SK-N-SH (cell line): ENCODE data around the gene PEF1. TPM values are rescaled to one million over a fixed set of nuclear protein-coding genes. Genes with fewer than 3 reads are reported as not detected.

Source experiments
- CTCF ChIA-PET: fragments of 300-600, 350-600 bp; formaldehyde crosslinking; extraction: SDS; loops from one replicate; lab custom pipeline; 2021; lab: Yijun Ruan, JAX
- POLR2A ChIA-PET: fragments of 350-600 bp; sonication (Branson Sonifier 250); formaldehyde crosslinking; extraction: SDS; loops from one replicate; lab custom pipeline; 2020; ENCODE audit warnings: antibody characterized with exemption, inconsistent platforms; lab: Yijun Ruan, JAX
- DNase-seq: peaks from one replicate; pipeline ENCODE4 v3.0.0; 2012
- H2AFZ ChIP-seq: fragments of 200-600 bp; sonication (generic); 2 replicates; pipeline ENCODE4 v1.8.1; 2016; ENCODE audit warnings: antibody characterized with exemption, mild to moderate bottlenecking, low read depth
- H3F3A ChIP-seq: fragments of 200-600 bp; sonication (generic); replicated peaks from 2 replicates; pipeline ENCODE3; 2016; ENCODE audit warnings: antibody characterized with exemption, mild to moderate bottlenecking; ENCODE audit not compliant: insufficient read depth
- H3K27ac ChIP-seq, 2 experiments: fragments of 200-500 bp in 1 of 2; fragments of 200-600 bp in 1 of 2; sonication (Bioruptor generic) in 1 of 2; sonication (generic), shearing (Covaris generic) in 1 of 2; 2 replicates each; pipeline versions ENCODE4 v1.5.1 to v1.6.1; 2014 to 2016; ENCODE audit warnings: low read depth in 2 of 2, inconsistent platforms in 1 of 2, low read length in 1 of 2, mild to moderate bottlenecking in 1 of 2, mixed read lengths in 1 of 2
- H3K27me3 ChIP-seq: fragments of 200-600 bp; sonication (generic), shearing (Covaris generic); 2 replicates; pipeline ENCODE4 v1.6.1; 2016; ENCODE audit warnings: mixed run types; ENCODE audit not compliant: insufficient read depth
- H3K36me3 ChIP-seq, 2 experiments: fragments of 200-500 bp in 1 of 2; fragments of 200-600 bp in 1 of 2; sonication (Bioruptor generic) in 1 of 2; sonication (generic) in 1 of 2; replicated peaks in 1 of 2; 2 replicates each; pipeline versions ENCODE3 to v1.5.1; 2014 to 2016; ENCODE audit warnings: low read length in 1 of 2, mild to moderate bottlenecking in 1 of 2; ENCODE audit not compliant: insufficient read depth in 2 of 2, control insufficient read depth in 1 of 2
- H3K4me1 ChIP-seq, 2 experiments: fragments of 200-500 bp in 1 of 2; fragments of 200-600 bp in 1 of 2; sonication (Bioruptor generic) in 1 of 2; sonication (generic), shearing (Covaris generic) in 1 of 2; 2 replicates each; pipeline versions ENCODE4 v1.5.1 to v1.6.1; 2014 to 2016; ENCODE audit warnings: low read depth in 1 of 2, low read length in 1 of 2, mixed run types in 1 of 2; ENCODE audit not compliant: insufficient read depth in 2 of 2, control insufficient read depth in 1 of 2
- H3K4me2 ChIP-seq: fragments of 200-600 bp; sonication (generic), shearing (Covaris generic); 2 replicates; pipeline ENCODE4 v1.6.1; 2017; ENCODE audit warnings: mixed run types
- H3K4me3 ChIP-seq, 2 experiments: fragments of 200-500 bp in 1 of 2; fragments of 200-600 bp in 1 of 2; sonication (Bioruptor generic) in 1 of 2; sonication (generic), shearing (Covaris generic) in 1 of 2; 2 replicates each; pipeline versions ENCODE4 v1.5.1 to v1.8.1; 2014 to 2016; ENCODE audit warnings: low read depth in 2 of 2, inconsistent platforms in 1 of 2, low read length in 1 of 2, mild to moderate bottlenecking in 1 of 2, mixed read lengths in 1 of 2, moderate library complexity in 1 of 2
- H3K79me2 ChIP-seq: fragments of 200-600 bp; sonication (generic); 2 replicates; pipeline ENCODE4 v1.8.1; 2017; ENCODE audit warnings: mild to moderate bottlenecking; ENCODE audit not compliant: insufficient read depth
- H3K9ac ChIP-seq: fragments of 200-600 bp; sonication (generic); 2 replicates; pipeline ENCODE4 v1.6.1; 2017; ENCODE audit warnings: mixed run types
- H3K9me2 ChIP-seq: fragments of 200-600 bp; sonication (generic); 2 replicates; pipeline ENCODE4 v1.6.1; 2017; ENCODE audit warnings: mixed run types
- H3K9me3 ChIP-seq: fragments of 200-600 bp; sonication (generic); 2 replicates; pipeline ENCODE4 v1.6.1; 2017; ENCODE audit warnings: mixed run types, mild to moderate bottlenecking, moderate library complexity
- H4K20me1 ChIP-seq: fragments of 200-600 bp; sonication (generic); 2 replicates; pipeline ENCODE4 v1.6.1; 2017; ENCODE audit warnings: mild to moderate bottlenecking, mixed run types; ENCODE audit not compliant: insufficient read depth
- EP300 ChIP-seq, 2 experiments: IDR thresholded peaks; 2 replicates each; pipeline versions ENCODE4 v1.4.0 to v1.6.1; 2012; ENCODE audit warnings: borderline replicate concordance in 1 of 2, low read depth in 1 of 2, low read length in 1 of 2
- FOXM1 ChIP-seq: IDR thresholded peaks from 2 replicates; pipeline ENCODE4 v1.4.0; 2012; ENCODE audit warnings: low read depth, mild to moderate bottlenecking
- MAX ChIP-seq: IDR thresholded peaks from 2 replicates; pipeline ENCODE4 v1.4.0; 2012; ENCODE audit warnings: low read depth
- MXI1 ChIP-seq: IDR thresholded peaks from 2 replicates; pipeline ENCODE4 v1.6.1; 2012; ENCODE audit warnings: mild to moderate bottlenecking, low read depth, low read length, improper control_type of control experiment
- NRF1 ChIP-seq: IDR thresholded peaks from 2 replicates; pipeline ENCODE4 v1.6.1; 2012; ENCODE audit warnings: low read depth, mild to moderate bottlenecking, low read length
- RCOR1 ChIP-seq: fragments of 150-350 bp; IDR thresholded peaks from 2 replicates; pipeline ENCODE4 v1.6.1; 2017; ENCODE audit warnings: antibody characterized with exemption, low read length
- REST ChIP-seq: IDR thresholded peaks from 2 replicates; pipeline ENCODE4 v1.6.1; 2012; ENCODE audit warnings: mild to moderate bottlenecking, low read depth, low read length, moderate library complexity
- RFX5 ChIP-seq: IDR thresholded peaks from 2 replicates; pipeline ENCODE4 v1.6.1; 2012; ENCODE audit warnings: mild to moderate bottlenecking, improper control_type of control experiment, low read length
- RXRA ChIP-seq: IDR thresholded peaks from 2 replicates; pipeline ENCODE4 v1.4.0; 2012; ENCODE audit warnings: low read depth, mild to moderate bottlenecking, borderline replicate concordance
- TAF1 ChIP-seq: IDR thresholded peaks from 2 replicates; pipeline ENCODE4 v1.6.1; 2012; ENCODE audit warnings: low read depth, mild to moderate bottlenecking, low read length, moderate library complexity, borderline replicate concordance
- TEAD4 ChIP-seq: IDR thresholded peaks from 2 replicates; pipeline ENCODE4 v1.4.0; 2012; ENCODE audit warnings: mild to moderate bottlenecking, borderline replicate concordance; ENCODE audit not compliant: insufficient read depth
- USF2 ChIP-seq: fragments of 150-350 bp; IDR thresholded peaks from 2 replicates; pipeline ENCODE4 v1.6.1; 2017; ENCODE audit warnings: antibody characterized with exemption, low read length, low read depth, borderline replicate concordance
- ZBTB33 ChIP-seq: IDR thresholded peaks from 2 replicates; pipeline ENCODE4 v1.4.0; 2012; ENCODE audit warnings: low read depth, borderline replicate concordance
- WGBS: methylation state at CpG from one replicate; pipeline ENCODE4 v1.1.6; 2017; ENCODE audit warnings: low lambda C conversion rate; 5-methylcytosine and 5-hydroxymethylcytosine counted together
- polyA plus RNA-seq, 3 experiments: library from polyadenylated mRNA; depleted of rRNA; stranded (reverse); fragments of >200 nt; gene quantifications; 2 replicates each; pipeline ENCODE4 v1.2.3, GENCODE V29; 2012

PEF1 gene
- polyA plus RNA-seq, 1 of the 3 experiments (the other 2 are of a cell fraction), result 51.9 TPM

GRCh38 chr1:31655756-31656155 lies 11.1 kb upstream of the PEF1 start:
- 96% methylated on average over 4 of the region's 4 CpGs for WGBS
- DNase-seq, result no peak
- H3K36me3 ChIP-seq, result peaks cover 0 to 3% of the 10 kb centered on the region in 2 experiments
- H3K9me3 ChIP-seq, result no peaks in the 10 kb centered on the region
- no peak overlapping the region for H3K27ac ChIP-seq
- H4K20me1 ChIP-seq, result no peaks in the 10 kb centered on the region
- ChIA-PET POLR2A (no interaction called here), CTCF (interaction anchor here (0.6 to 1.4 kb wide), 2 partner anchors 133 to 472 kb away, joined by 3 to 4 read pairs; no protein-coding TSS in a partner anchor)
- H3K27me3 ChIP-seq, result no peaks in the 10 kb centered on the region
- TF ChIP-seq ZBTB33 (no peak), TAF1 (no peak), REST (no peak), TEAD4 (no peak), FOXM1 (no peak), RFX5 (no peak), RCOR1 (no peak), EP300 (IDR thresholded peaks at IDR 0.05; ENCODE audit: borderline replicate concordance in 1 of 2, low read depth in 1 of 2, low read length in 1 of 2) (no peak), USF2 (no peak), MAX (no peak), RXRA (no peak), NRF1 (no peak), MXI1 (no peak)
- no peak overlapping the region for H3K4me2 ChIP-seq
- H2AFZ ChIP-seq, result no peak overlapping the region
- no peaks in the 10 kb centered on the region for H3K79me2 ChIP-seq
- no peak overlapping the region for H3K9ac ChIP-seq
- peaks cover 0 to 7% of the 10 kb centered on the region in 2 experiments; a peak in 1 of 4 replicates for H3K4me1 ChIP-seq
- H3F3A ChIP-seq, result no peaks in the 10 kb centered on the region
- no peak overlapping the region for H3K4me3 ChIP-seq
- H3K9me2 ChIP-seq, result no peaks in the 10 kb centered on the region
